ENCODE data around the gene ANKFY1. TPM values are rescaled to one million over a fixed set of nuclear protein-coding genes. Genes with fewer than 3 reads are reported as not detected.

The ANKFY1 gene
- total RNA-seq, 1 experiment from 2014 or later = 38.6 TPM

DNA sequence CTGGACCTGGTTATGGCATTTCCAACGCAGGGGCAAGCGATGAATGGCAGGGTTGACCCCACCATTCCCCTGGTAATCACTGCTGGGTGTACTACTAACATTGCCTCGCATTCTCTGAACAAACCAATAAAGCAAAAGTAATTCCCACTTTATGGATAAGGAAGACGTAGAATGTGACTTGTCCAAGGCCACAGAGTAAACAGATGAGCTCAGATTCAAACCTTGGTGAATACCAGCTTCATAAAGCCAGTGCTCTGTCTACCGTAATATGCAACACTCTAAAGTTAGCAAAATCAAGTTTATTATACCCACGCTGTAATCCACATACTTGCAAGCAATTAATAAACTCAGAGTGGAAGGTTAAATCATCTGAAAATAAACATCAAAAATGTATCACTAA, 59.6 kb downstream of the ANKFY1 start:
- POLR2A ChIA-PET = no interaction called here
- TF ChIP-seq TCF7L2 (IDR thresholded peaks at IDR 0.05; ENCODE audit: low read depth, low read length) (no peak), REST (IDR thresholded peaks at IDR 0.05; ENCODE audit: insufficient read depth in 1 of 2, low read depth in 2 of 2, low read length in 1 of 2) (no peak), CTCF (IDR thresholded peaks at IDR 0.05) (no peak), POLR2AphosphoS5 (IDR thresholded peaks at IDR 0.05; ENCODE audit: low read depth, low read length) (no peak), SIN3A (IDR thresholded peaks at IDR 0.05; ENCODE audit: borderline replicate concordance, insufficient read depth, low read depth, low read length) (no peak)
- intact Hi-C loops (cut with micrococcal nuclease; ENCODE audit: unreplicated experiment) = loop anchor here (5.0 kb wide), 1 partner anchor 208 kb away; no protein-coding TSS in a partner anchor
- no peak for DNase-seq (ENCODE audit: low read depth, low spot score)
- Histone ChIP-seq H3K4me1 (ENCODE audit: control insufficient read depth, insufficient read depth, low read length) (no peaks in the 10 kb centered on the region), H3K36me3 (ENCODE audit: control insufficient read depth, insufficient read depth, low read length) (no peaks in the 10 kb centered on the region; the same call in 1 of the 2 replicates), H3K27ac (ENCODE audit: low read length) (no peak overlapping the region), H3K9me3 (ENCODE audit: control insufficient read depth, insufficient read depth, low read depth, low read length) (no peaks in the 10 kb centered on the region), H3K4me3 (ENCODE audit: low read depth in 2 of 2, low read length in 2 of 2) (no peak overlapping the region), H3K27me3 (ENCODE audit: control insufficient read depth, insufficient read depth, low read length) (no peaks in the 10 kb centered on the region)
- in situ Hi-C loops (cut with HindIII; ENCODE audit: low pct_unique_long_range_greater_than_20kb, low sequenced_read_pairs) = no loop called here
- ATAC-seq = no peak
- no TSS peak for BruUV-seq (replicated peaks)
- CTCF ChIA-PET = no interaction called here

GRCh38 chr17:4201226-4201625, 62.6 kb downstream of the ANKFY1 start:
- Histone ChIP-seq H3K4me3 (ENCODE audit: low read depth in 2 of 2, low read length in 2 of 2) (no peak overlapping the region), H3K4me1 (ENCODE audit: control insufficient read depth, insufficient read depth, low read length) (no peaks in the 10 kb centered on the region), H3K36me3 (ENCODE audit: control insufficient read depth, insufficient read depth, low read length) (peaks cover 3% of the 10 kb centered on the region; the same call in 1 of the 2 replicates), H3K27ac (ENCODE audit: low read length) (no peak overlapping the region), H3K9me3 (ENCODE audit: control insufficient read depth, insufficient read depth, low read depth, low read length) (no peaks in the 10 kb centered on the region), H3K27me3 (ENCODE audit: control insufficient read depth, insufficient read depth, low read length) (no peaks in the 10 kb centered on the region)
- TF ChIP-seq TCF7L2 (IDR thresholded peaks at IDR 0.05; ENCODE audit: low read depth, low read length) (no peak), REST (IDR thresholded peaks at IDR 0.05; ENCODE audit: insufficient read depth in 1 of 2, low read depth in 2 of 2, low read length in 1 of 2) (no peak), POLR2AphosphoS5 (IDR thresholded peaks at IDR 0.05; ENCODE audit: low read depth, low read length) (no peak), SIN3A (IDR thresholded peaks at IDR 0.05; ENCODE audit: borderline replicate concordance, insufficient read depth, low read depth, low read length) (no peak), CTCF (IDR thresholded peaks at IDR 0.05) (no peak)
- ATAC-seq (no peak), DNase-seq (ENCODE audit: low read depth, low spot score) (no peak)
- BruUV-seq (replicated peaks) = no TSS peak
- ChIA-PET POLR2A (no interaction called here), CTCF (no interaction called here)
- intact Hi-C loops (cut with micrococcal nuclease; ENCODE audit: unreplicated experiment) (loop anchor here (5.0 kb wide), 1 partner anchor 211 kb away; no protein-coding TSS in a partner anchor), in situ Hi-C loops (cut with HindIII; ENCODE audit: low pct_unique_long_range_greater_than_20kb, low sequenced_read_pairs) (no loop called here)

All from Panc1 (cell line).